Psoas muscle (tissue), 8 donors: ENCODE data around the gene FGFRL1. TPM values are rescaled to one million over a fixed set of nuclear protein-coding genes. Genes with fewer than 3 reads are reported as not detected.
A peak's percentile ranks its signal among the peaks of the same experiment; 100 is the strongest.

Experiments
- ATAC-seq, 4 donors: fragments of 200-7000 bp; cut with Tn5 transposase; one replicate each; pipeline ENCODE4 v1.9.1; 2020; ENCODE audit warnings: moderate library complexity in 3 of 4, mild to moderate bottlenecking in 2 of 4
- DNase-seq, 2 donors: peaks; one replicate each; pipeline ENCODE4 v3.0.0-alpha.2; 2020
- H3K27ac ChIP-seq: fragments of 200-600 bp; one replicate; pipeline ENCODE4 v1.8.0; 2022
- H3K27me3 ChIP-seq, 3 donors: fragments of 200-600 bp in 1 of 3; one replicate each; pipeline versions ENCODE4 v1.6.1 to v1.8.0; 2013 to 2022; ENCODE audit warnings: low read length in 2 of 3, mild to moderate bottlenecking in 2 of 3, moderate library complexity in 1 of 3; ENCODE audit not compliant: insufficient read depth in 3 of 3
- H3K36me3 ChIP-seq, 2 donors: fragments of 200-600 bp in 1 of 2; one replicate each; pipeline versions ENCODE4 v1.6.1 to v1.8.0; 2013 to 2022; ENCODE audit warnings: low read depth in 1 of 2, mild to moderate bottlenecking in 1 of 2, moderate library complexity in 1 of 2; ENCODE audit not compliant: insufficient read depth in 1 of 2
- H3K4me1 ChIP-seq: fragments of 200-600 bp; one replicate; pipeline ENCODE4 v1.8.0; 2022
- H3K4me3 ChIP-seq: fragments of 200-600 bp; one replicate; pipeline ENCODE4 v1.8.0; 2022; ENCODE audit warnings: mild to moderate bottlenecking
- H3K9me3 ChIP-seq: fragments of 200-600 bp; one replicate; pipeline ENCODE4 v1.8.0; 2022
- CTCF ChIP-seq: fragments of 200-600 bp; IDR thresholded peaks from one replicate; pipeline ENCODE4 v1.8.0; 2022; ENCODE audit warnings: antibody characterized with exemption
- WGBS, 3 donors: extraction: QIAGEN DNeasy Blood & Tissue Kit; methylation state at CpG; one replicate each; pipeline versions ENCODE4 v1.1.6 to v1.1.7; 2013; 5-methylcytosine and 5-hydroxymethylcytosine counted together
- intact Hi-C, 2 donors: fragments of 100-400 bp; cut with DNase I; formaldehyde crosslinking; loops; one replicate each; pipeline versions ENCODE4 v1.11.0 to v1.14.2; 2022
- polyA plus RNA-seq, 3 donors: library from polyadenylated mRNA; stranded (reverse); fragments of 200-250 nt; gene quantifications; one replicate each; pipeline ENCODE4 v1.2.3, GENCODE V29; 2013
- total RNA-seq, 4 donors: library from RNA; stranded (reverse); fragmentation: NEBNext Ultra II Directional in 2 of 4; extraction: Animal tissue kit (Norgen Biotek cat#: 25700) in 2 of 4; gene quantifications; one replicate each; pipeline versions ENCODE4 v1.2.1 to v1.2.4, GENCODE V29; 2021 to 2023
- donor health status: healthy with polysubstance abuse.
- donor health status: DM: no; HTN: no; CAD: no; lungs with moderate emphysema.
- donor health status: Bipolar disorder and iron deficiency.
- donor health status: healthy.
- donor health status: DM: yes; HTN: yes; CAD: no.
- donor health status: DM: no; HTN: no; CAD: no.
- donor health status: DM: no; HTN: no; CAD: no.
- donor health status: DM: yes; HTN: yes; CAD: no.

The FGFRL1 gene
- total and polyA plus RNA-seq, 7 donors: 9.8 to 41.2 (median 15.5) TPM

- intact Hi-C loops: no loop called here
- 89 to 91% (median 90%) methylated on average over 32 of the region's 32 CpGs for WGBS, 3 donors
- no peaks in the 10 kb centered on the region for H3K4me1 ChIP-seq
- peaks cover 0 to 16% (median 0%) of the 10 kb centered on the region in 3 donors for H3K27me3 ChIP-seq
- TF ChIP-seq CTCF: no peak
- no peaks in the 10 kb centered on the region for H3K36me3 ChIP-seq
- H3K4me3 ChIP-seq: no peak overlapping the region
- no peak overlapping the region for H3K27ac ChIP-seq
- ATAC-seq: no peak
- no peak for DNase-seq
- H3K9me3 ChIP-seq: no peaks in the 10 kb centered on the region
Observed at GRCh38 chr4:1024882-1025545, 13.6 kb downstream of the FGFRL1 start.

GRCh38 chr4:1026115-1026514, 14.7 kb downstream of the FGFRL1 start:
- peak in 3 of 4 donors; percentile 38 to 53 (median 42) for ATAC-seq
- intact Hi-C loops: no loop called here
- Histone ChIP-seq H3K27me3 (peaks cover 0 to 20% (median 2%) of the 10 kb centered on the region in 3 donors), H3K4me3 (no peak overlapping the region), H3K27ac (no peak overlapping the region), H3K9me3 (no peaks in the 10 kb centered on the region), H3K4me1 (no peaks in the 10 kb centered on the region), H3K36me3 (no peaks in the 10 kb centered on the region)
- 45 to 47% (median 46%) methylated on average over 17 of the region's 17 CpGs for WGBS, 3 donors
- no peak for DNase-seq
- no peak for TF ChIP-seq CTCF

GRCh38 chr4:1027219-1027914, 15.9 kb downstream of the FGFRL1 start:
- 67 to 73% (median 72%) methylated on average over 24 to 26 of the region's 26 CpGs for WGBS, 3 donors
- Histone ChIP-seq H3K27ac (no peak overlapping the region), H3K4me1 (no peaks in the 10 kb centered on the region)

GRCh38 chr4:1027915-1028238, 16.5 kb downstream of the FGFRL1 start:
- Histone ChIP-seq H3K4me3 (no peak overlapping the region), H3K27ac (no peak overlapping the region), H3K9me3 (no peaks in the 10 kb centered on the region), H3K27me3 (peaks cover 0 to 33% (median 7%) of the 10 kb centered on the region in 3 donors), H3K36me3 (no peaks in the 10 kb centered on the region), H3K4me1 (no peaks in the 10 kb centered on the region)
- 60 to 68% (median 66%) methylated on average over 8 to 9 of the region's 9 CpGs for WGBS, 3 donors
- intact Hi-C loops: no loop called here
- TF ChIP-seq CTCF: no peak
- DNase-seq: no peak
- no peak for ATAC-seq

More at GRCh38 chr4:1027219-1027914, 15.9 kb downstream of the FGFRL1 start:
- Histone ChIP-seq H3K27me3 (peaks cover 0 to 28% (median 5%) of the 10 kb centered on the region in 3 donors), H3K36me3 (no peaks in the 10 kb centered on the region), H3K9me3 (no peaks in the 10 kb centered on the region), H3K4me3 (no peak overlapping the region)
- no peak for TF ChIP-seq CTCF
- ATAC-seq: no peak
- DNase-seq: no peak
- intact Hi-C loops: no loop called here
